ENCODE measurements around the gene CHD6.

CHD6 gene, protein sequence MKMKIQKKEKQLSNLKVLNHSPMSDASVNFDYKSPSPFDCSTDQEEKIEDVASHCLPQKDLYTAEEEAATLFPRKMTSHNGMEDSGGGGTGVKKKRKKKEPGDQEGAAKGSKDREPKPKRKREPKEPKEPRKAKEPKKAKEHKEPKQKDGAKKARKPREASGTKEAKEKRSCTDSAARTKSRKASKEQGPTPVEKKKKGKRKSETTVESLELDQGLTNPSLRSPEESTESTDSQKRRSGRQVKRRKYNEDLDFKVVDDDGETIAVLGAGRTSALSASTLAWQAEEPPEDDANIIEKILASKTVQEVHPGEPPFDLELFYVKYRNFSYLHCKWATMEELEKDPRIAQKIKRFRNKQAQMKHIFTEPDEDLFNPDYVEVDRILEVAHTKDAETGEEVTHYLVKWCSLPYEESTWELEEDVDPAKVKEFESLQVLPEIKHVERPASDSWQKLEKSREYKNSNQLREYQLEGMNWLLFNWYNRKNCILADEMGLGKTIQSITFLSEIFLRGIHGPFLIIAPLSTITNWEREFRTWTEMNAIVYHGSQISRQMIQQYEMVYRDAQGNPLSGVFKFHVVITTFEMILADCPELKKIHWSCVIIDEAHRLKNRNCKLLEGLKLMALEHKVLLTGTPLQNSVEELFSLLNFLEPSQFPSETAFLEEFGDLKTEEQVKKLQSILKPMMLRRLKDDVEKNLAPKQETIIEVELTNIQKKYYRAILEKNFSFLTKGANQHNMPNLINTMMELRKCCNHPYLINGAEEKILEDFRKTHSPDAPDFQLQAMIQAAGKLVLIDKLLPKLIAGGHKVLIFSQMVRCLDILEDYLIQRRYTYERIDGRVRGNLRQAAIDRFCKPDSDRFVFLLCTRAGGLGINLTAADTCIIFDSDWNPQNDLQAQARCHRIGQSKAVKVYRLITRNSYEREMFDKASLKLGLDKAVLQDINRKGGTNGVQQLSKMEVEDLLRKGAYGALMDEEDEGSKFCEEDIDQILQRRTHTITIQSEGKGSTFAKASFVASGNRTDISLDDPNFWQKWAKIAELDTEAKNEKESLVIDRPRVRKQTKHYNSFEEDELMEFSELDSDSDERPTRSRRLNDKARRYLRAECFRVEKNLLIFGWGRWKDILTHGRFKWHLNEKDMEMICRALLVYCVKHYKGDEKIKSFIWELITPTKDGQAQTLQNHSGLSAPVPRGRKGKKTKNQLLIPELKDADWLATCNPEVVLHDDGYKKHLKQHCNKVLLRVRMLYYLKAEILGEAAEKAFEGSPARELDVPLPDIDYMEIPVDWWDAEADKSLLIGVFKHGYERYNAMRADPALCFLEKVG (N-terminal part only)

DNA sequence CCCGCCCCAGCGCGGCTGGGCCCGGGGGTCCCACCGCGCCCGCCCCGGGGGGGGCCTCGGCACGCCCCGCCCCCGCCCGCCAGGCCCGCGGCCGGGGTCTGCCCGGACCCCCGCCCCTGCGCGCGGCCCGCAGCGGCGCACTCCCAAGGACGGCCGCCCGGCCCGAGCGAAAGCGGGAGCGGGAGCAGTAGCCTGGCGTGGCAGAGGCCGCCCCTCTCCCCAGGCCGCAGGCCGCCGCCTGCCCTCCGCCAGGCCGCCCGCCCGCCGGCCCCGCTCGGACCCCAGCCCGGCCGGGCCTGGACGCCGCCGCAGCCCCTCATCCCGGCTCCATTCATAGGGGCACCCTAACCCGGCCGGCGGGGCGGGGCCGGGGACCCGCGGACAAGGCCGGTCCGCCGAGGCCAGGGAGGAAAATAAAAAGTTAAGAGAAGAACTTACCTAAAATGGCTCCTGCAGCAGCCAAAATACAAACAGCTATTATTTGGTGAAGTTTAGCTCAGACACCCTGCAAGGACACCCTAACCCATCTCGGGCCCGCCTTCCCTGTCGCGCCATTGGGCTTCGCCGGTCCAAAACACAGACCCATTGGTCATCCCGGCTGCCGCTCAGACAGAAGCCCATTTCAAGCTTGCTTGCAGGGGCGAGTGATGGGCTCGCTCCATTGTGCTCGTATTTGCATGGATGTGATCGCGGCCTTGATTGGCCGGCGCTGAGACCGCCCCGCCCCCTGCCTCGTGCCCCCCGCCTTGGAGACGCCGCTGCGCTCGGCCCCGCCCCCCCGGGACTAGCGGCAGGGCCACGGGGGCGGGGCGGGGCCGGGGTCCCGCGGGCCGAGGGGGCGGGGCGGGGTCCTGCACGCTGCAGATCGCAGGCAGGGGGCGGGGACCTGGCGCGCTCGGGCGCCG is at the start of gene CHD6:
TSS of gene CHD6 (minus strand) at position 476 of the 905 bp plus-strand sequence. CDS start 67,040 bp downstream, outside the sequence.
- peak; percentile 98 for DNase-seq

DNA sequence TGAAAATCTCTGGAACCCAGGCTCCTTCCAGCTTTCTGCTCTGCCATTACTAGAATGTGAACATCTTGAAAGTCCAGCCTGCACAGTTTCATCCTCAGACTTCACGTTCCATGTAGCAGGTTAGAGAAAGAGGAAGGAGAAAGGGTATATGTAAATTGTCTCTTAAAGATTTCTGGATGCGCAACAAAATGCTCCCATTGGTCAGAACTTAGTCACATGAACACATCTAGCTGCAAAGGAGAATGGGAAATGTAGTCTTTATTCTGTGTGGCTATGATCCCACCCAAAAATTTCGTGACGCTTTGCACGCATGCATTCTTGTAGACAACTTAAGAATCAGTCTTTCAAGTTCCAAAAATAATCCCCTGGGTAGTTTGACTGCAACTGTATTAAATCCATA is 46.4 kb upstream of the CHD6 start:
- no peak for DNase-seq

DNA sequence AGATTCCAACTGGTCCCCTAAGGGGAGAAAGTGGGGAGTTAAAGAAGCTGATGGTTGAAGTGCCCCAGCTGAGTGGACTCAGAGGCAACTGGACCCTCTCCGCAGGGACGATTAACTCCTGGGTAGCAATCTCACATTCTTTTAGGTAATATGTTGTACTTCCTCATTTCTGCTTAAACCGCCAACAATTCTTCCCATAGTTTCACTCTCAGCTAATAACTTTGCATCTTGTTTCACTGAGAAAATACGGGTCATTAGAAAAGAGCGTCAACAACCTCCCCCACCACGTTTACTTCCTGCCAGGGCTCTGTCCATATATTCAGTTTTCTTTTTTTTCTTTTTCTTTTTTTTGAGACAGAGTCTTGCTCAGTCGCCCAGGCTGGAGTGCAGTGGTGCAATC is 39.5 kb upstream of the CHD6 start:
- DNase-seq = no peak

DNA sequence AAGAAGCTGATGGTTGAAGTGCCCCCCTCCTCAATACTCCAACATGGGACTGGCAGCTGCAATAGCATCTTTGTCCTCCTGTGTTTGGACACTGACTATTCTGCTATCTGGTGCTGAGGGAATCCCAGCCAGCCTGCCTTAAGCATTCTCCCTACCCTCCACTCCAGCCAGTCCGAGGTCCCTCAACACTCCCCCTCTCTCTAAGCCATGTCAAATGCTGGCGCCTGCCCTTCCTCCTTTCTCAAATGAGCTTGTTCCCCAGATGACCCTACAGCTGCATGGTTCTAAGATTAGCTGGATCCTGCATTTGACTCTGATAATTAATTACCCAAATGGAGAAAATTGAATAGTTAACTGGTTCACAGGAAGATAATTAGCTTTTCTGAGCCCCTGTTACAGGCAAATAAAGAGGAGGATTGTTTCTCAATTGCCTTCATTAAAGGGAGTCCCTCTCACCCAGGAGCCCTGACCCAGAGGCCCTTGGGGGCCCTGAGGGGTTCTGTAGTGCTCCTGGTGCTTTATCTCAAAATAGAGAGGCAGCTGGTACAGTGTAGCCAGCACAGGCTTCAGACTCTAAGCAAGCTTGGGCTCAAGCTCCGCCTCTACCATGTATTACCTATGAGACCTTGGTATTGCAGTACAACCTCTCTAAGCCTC is 37.9 kb upstream of the CHD6 start:
- DNase-seq = no peak

DNA sequence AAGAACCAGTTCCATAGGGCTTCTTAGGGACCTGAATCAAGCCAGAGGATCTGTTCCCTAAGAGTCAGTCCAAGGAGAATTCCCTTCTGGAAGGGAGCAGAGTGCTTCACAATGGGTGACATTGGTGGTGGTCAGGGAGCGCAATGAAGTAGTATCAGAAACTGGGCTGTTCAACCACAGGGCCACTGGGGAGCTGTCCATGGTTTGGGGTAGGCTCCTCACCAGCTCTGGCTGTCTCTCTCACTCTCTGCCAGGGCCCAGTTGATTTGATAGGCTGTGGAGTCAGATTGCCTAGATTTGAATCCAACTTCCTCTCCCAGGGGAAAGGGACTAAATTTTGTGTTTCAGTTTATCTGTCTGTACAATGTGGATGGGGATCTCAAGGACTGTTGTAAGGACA is 36.7 kb upstream of the CHD6 start:
- no peak for DNase-seq

DNA sequence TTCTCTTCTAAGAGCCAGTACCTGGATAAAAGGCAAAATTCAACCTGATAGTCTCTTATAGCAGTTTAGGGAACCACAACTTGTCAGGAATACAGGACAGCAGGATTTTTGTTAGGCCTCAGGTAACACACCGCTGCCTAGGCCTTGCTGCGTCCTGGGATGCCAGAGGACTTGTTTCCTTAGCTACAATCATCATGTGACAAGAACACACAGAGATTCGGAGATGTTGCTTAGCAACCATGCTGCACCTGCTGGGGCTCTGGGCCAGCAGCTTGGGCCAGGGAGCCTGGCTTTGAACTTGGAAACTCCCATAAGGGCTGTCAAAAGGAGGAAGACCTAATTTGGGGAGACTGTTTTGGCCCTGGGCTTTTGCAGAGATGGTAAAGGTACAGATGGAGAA is 36.1 kb upstream of the CHD6 start:
- no peak for DNase-seq

DNA sequence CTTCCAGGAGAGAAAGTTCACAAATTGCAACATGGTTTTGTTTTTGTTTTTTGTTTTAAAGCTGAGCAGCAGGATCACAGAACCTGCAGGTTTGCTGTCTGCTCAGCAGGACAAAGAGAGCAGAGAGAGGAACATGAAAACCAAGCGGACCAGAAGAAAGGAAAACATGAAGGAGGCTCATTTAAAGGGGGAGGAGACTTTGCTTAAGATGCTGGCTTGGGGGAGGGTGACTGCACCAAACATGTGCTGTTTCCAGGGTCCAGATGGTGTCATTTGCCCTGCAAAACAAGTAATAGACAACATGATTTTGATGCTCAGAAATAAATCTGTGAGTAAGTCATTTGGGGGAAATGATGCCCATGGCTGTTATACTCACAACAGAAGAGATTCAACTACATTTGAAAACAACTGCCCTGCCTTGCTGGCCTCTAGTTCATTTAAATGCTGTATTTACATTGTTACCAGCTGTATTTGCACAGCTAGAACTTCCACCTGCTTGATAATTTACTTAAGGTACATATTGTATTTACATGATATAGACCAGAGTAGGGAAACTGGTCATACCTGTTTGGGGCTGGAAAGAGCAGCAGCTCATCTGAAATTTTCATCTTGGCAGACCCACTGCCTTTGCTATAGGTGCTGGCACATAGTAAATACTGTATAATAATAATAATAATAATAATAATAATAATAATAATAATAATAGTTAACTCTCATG is 32.2 kb upstream of the CHD6 start:
- DNase-seq = peak; percentile 79

DNA sequence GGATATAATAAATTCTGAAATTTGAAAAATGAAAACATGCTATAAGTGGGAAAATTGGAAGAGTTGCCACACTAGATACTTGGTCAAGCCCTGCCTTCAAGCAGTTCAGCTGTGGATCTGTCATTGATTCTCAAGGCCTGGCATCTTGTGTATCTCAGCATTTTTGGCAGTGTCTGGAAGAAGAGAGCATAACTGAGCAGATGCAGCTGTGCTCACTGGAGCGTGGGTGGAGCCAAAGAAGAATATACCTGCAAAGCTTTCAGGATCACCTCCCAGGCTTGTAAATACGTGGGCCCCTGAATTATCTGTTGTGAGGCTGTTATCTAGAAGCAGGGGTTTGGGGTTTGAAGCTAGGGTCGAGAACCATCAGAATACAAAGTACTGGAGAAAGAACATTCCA is 31.3 kb upstream of the CHD6 start:
- no peak for DNase-seq

DNA sequence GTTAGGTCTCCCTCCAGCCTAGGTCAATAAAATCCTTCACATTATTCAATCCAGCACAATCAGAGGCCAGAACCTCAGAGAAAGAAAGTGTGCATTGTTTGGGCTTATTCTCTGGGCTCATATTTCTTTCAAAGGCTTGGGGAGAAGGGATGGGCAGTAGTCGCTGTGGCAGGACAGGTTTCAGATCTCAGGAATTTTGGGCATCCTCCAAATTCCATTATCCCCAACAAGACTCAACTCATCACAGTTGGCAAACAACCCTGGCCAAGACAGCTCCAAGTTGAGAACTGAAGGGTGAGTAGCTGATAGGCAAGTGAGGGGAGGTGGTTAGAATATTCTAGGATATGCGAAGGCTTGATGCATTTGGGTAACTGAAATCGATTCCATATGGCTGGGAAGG is 27.2 kb upstream of the CHD6 start:
- no peak for DNase-seq

DNA sequence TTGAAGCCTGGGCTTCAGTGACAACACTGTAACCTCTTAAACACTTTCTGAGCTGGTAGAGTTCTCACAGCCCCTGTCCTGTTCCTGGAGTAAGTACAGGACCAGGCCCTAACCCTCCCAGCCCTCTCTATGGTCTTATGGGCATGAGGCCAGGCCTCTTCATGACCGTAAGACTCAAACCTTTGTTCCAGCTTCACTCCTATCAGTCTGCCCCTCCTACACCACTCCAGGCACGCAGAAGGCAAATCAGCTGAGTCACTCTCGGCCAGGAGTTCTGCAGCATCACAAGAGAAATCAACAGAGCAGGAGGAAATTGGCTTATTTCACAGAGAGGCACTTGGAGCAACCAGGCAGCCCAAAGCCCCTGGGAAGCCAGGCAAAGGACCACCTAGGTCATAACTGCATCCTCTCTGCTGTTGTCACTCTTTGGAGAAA is 25.3 kb upstream of the CHD6 start:
- DNase-seq = no peak

DNA sequence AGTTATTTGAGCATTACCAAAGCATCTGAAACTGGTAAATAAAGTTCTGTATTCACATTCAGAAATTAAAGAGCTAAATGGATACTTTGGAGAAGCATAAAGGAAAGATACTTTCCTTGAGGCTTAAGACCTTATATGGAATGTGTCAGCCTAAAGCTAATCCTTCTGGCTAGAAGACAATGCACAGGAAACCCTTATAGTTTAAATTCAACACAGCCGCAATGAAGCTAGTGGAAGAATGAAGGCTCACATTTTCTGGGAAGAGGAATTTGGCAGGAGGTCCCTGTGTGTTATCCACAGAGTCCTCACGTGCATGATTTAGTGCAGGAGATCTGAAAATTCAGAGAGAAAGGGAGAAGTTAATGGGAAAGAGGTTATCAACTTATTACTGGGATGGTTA is 21.5 kb upstream of the CHD6 start:
- DNase-seq = no peak

DNA sequence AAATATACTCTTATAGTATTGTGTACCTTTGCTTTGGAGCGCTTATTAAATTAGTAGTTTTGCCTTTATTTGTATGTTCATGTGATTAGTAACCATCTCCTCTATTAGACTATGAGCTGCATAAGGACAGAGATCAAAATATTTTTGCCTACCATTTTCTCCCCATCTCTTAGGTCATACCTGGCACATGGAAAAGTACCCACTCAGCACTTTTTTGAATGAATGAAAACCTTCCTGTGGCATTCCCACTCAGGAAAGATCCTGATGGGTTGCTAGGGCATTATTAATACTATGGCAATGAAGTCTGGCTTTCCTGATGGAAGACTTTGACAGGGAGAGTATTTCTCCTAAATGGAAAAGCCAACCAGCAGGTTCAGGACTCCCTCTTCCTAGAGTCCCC is 20.3 kb upstream of the CHD6 start:
- no peak for DNase-seq

DNA sequence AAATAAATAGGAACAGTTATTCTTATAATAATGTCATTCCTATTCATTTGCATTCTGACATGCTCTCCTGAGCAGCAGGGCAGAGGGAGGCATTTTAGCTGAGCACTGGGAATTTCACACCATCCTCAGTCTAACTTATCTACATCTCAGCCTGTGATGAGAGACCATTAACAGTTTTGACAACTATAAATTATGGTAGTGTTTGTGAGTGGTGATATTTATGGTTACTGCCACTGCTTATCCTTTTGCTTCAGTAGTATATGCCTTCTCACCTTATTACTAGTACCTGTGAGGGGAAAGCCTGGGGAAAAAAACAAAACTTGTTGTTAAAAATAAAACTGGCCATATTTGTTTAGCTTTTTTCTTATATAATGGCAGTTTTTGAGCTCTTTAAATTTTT is 17.0 kb upstream of the CHD6 start:
- DNase-seq = no peak

DNA sequence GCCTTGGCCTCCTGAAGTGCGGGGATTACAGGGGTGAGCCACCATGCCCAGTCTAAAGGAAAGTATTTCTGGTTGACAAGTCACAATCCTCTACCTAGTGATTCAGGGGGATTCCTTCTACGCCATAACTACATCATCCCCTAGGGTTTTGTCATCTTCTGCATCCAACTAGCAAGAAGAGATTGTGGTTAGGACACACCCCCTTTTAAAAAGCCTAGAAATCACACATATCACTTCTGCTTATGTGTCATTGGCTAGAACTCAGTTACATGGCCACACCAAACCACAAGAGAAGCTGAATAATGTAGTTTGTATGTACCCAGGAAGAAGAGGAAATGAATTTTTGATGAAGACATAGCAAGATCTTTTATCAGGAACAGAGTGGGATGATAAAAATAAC is 14.7 kb upstream of the CHD6 start:
- no peak for DNase-seq

DNA sequence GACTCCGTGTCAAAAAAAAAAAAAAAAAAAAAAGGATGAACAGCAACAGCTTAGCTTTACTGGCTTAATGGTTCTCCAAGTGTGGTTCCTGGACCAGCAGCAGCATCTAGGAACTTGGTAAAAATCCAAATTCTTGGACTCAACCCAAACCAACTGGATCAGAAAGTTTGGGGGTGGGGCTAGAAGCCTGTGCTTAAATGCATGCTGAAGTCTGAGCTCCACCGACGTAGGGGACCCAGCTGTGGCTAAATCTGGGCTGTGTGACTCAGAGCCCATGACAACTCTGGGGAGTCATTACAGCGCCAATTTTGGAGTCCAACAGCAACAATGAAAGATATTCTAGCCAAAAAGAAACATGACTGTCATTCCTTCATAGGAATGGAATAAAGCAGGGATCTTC is 13.6 kb upstream of the CHD6 start:
- DNase-seq = no peak

DNA sequence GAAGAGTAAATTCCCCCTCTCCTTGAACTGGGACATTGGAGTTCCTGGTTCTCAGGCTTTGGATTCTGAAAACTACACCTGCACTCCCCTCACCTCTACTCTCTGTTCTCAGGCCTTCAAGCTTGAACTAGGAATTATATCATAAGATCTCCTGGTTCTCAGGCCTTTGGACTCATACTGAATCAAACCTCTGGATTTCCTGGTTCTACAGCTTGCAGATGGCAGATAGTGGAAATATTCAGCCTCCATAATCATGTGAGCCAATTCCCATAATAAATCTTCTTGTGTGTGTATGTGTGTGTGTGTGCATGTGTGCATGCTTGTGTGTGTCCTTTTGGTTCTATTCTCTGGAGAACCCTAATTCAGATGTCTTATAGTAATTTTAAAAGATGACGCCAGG is 12.7 kb upstream of the CHD6 start:
- DNase-seq = no peak

DNA sequence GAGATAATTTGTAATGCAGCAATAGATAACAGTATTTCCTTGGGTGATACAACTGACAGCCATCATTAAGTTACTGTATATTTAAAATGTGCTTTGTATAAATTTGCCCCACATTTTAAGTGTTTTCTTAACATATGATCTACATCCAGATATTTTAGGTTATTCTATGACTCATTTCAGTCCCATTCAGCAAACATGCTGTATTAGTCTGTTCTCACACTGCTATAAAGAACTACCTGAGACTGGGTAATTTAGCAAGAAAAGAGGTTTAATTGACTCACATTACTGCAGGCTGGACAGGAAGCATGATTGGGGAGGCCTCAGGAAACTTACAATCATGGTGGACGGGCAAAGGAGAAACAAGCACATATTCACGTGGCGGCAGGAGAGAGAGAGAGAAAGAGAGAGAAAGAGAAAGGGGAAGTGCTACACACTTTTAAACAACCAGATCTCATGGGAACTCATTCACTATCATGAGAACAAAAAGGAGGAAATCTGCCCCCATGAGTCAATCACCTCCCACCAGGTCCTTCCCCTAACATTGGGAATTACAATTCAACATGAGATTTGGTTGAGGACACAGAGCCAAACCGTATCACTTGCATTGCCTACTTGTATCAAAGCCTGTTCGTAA is 9.6 kb upstream of the CHD6 start:
- DNase-seq = no peak

DNA sequence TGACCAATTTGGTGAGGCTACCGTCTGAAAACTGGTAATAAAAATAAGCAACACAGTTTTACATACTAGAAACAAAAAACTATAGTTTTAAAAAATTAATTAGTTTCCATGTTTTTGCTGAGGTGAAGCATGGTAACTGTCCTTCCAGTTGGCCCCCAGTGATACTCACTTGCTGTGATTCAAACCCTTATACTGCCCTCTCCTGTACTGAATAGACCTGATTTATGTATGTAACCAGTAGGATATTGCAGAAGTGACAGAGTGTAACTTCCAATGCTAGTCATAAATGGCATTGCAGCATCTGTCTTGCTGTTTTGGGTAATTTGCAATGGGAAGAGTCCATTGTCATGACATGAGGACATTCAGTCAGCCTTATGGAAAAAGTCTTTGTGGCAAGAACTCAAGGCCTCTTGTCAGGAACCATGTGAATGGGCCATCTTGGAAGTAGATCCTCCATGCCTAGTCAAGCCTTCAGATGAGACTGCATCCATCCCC is 8.9 kb upstream of the CHD6 start:
- no peak for DNase-seq

DNA sequence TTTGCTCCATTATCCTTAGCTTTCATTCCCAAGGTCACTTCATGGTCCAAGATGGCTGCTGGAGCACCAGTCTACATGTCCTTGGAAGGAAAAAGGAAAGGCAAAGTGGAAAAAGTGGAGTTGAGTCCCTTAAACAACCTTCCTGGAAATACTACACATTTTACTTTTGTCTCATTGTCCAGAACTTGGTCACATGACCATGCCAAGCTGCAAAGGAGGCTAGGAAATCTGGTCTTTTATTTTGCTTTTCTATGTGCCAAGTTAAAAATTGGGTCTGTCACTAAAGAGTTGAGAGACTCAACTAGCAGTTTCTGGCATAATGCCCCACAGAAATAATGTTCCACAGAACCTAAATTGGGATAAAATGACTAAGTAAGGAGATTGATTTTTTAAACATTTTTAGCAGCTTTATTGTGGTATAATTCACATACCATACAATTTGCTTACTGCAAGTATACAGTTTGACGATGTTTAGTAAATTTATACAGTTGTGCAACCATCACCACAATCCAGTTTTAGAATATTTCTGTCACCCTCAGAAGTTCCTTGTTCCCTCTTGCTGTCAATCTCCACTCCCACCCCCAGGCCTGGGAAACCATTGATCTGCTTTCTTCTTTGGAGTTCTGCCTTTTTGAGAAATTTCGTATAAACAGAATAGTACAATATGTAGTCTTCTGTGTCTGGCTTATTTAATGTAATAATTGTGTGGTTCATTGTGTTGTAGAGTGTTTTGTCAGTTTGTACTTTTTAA is 5.6 kb upstream of the CHD6 start:
- DNase-seq = no peak
